22Rv1 (cell line): ENCODE measurements around the gene ADAMTS1.

Experiments used
- ZFX ChIP-seq: fragments of 450-650 bp; IDR thresholded peaks from 2 replicates; pipeline ENCODE4 v1.6.1; 2017; ENCODE audit warnings: antibody characterized with exemption, borderline replicate concordance
- TF ChIP-seq, protein P1 (sequence below): fragments of 450-650 bp; IDR thresholded peaks from 2 replicates; pipeline ENCODE4 v1.5.1; 2017; ENCODE audit warnings: mild to moderate bottlenecking

DNA sequence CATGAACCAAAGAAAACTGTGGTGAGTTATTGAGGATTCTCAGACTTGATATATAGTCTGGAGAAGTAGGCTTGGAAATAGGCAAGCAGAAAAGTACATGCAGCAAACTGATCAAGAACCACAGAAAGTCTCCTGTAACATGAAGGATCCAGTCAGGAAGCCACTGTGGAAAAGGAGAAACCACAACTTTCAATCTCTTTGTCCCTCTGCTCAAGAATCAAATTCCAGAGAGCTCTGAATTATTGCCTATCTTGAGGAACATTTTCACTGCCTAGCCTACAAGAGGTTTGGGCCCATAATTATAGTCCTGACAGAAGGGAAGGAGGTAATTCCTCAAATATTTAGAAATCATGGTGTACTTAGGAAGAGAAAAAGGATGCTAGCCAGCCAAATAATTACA lies 43.0 kb upstream of the ADAMTS1 start:
- TF ChIP-seq, protein P1, sequence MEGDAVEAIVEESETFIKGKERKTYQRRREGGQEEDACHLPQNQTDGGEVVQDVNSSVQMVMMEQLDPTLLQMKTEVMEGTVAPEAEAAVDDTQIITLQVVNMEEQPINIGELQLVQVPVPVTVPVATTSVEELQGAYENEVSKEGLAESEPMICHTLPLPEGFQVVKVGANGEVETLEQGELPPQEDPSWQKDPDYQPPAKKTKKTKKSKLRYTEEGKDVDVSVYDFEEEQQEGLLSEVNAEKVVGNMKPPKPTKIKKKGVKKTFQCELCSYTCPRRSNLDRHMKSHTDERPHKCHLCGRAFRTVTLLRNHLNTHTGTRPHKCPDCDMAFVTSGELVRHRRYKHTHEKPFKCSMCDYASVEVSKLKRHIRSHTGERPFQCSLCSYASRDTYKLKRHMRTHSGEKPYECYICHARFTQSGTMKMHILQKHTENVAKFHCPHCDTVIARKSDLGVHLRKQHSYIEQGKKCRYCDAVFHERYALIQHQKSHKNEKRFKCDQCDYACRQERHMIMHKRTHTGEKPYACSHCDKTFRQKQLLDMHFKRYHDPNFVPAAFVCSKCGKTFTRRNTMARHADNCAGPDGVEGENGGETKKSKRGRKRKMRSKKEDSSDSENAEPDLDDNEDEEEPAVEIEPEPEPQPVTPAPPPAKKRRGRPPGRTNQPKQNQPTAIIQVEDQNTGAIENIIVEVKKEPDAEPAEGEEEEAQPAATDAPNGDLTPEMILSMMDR = no peak
- TF ChIP-seq ZFX = no peak
